Kidney (tissue), 14 donors: ENCODE data around the gene DNAJB1. TPM values are rescaled to one million over a fixed set of nuclear protein-coding genes. Genes with fewer than 3 reads are reported as not detected.

Source experiments
- DNase-seq, 5 donors: peaks; one replicate each; pipeline ENCODE4 v3.0.0-alpha.2; 2013 to 2020
- FAIRE-seq: peaks from 2 replicates; lab custom pipeline; 2012; peaks lifted over from hg19 to GRCh38; lab: Jason Lieb, UNC
- H3K27ac ChIP-seq, 2 donors: one replicate each; pipeline ENCODE4 v1.7.0; 2013; ENCODE audit warnings: low read depth in 2 of 2, low read length in 2 of 2, inconsistent platforms in 1 of 2
- H3K27me3 ChIP-seq: one replicate; pipeline ENCODE4 v1.7.1; 2013; ENCODE audit warnings: low read length, inconsistent platforms; ENCODE audit not compliant: control insufficient read depth, insufficient read depth
- H3K36me3 ChIP-seq, 3 donors: one replicate each; pipeline versions ENCODE4 v1.7.0 to v1.7.1; 2013; ENCODE audit warnings: low read length in 3 of 3, control low read depth in 1 of 3, inconsistent platforms in 1 of 3; ENCODE audit not compliant: insufficient read depth in 3 of 3, control insufficient read depth in 2 of 3
- H3K4me1 ChIP-seq, 3 donors: one replicate each; pipeline versions ENCODE4 v1.7.0 to v1.7.1; 2013; ENCODE audit warnings: low read length in 3 of 3, inconsistent platforms in 1 of 3, low read depth in 1 of 3; ENCODE audit not compliant: control insufficient read depth in 2 of 3, insufficient read depth in 2 of 3
- H3K4me3 ChIP-seq, 3 donors: one replicate each; pipeline versions ENCODE4 v1.7.0 to v1.8.1; 2013; ENCODE audit warnings: low read length in 3 of 3, control low read depth in 1 of 3, inconsistent platforms in 1 of 3
- H3K9ac ChIP-seq, 3 donors: one replicate each; pipeline versions ENCODE4 v1.7.0 to v1.7.1; 2013; ENCODE audit warnings: low read length in 3 of 3, control low read depth in 1 of 3, inconsistent platforms in 1 of 3
- H3K9me3 ChIP-seq, 3 donors: one replicate each; pipeline versions ENCODE4 v1.7.0 to v1.7.1; 2013; ENCODE audit warnings: low read length in 3 of 3, control low read depth in 1 of 3, inconsistent platforms in 1 of 3; ENCODE audit not compliant: control insufficient read depth in 2 of 3, insufficient read depth in 1 of 3
- CTCF ChIP-seq: IDR thresholded peaks from 3 replicates; pipeline ENCODE4 v1.5.1; 2012; ENCODE audit warnings: mild to moderate bottlenecking, moderate library complexity, borderline replicate concordance; ENCODE audit not compliant: insufficient read depth; ENCODE audit errors: extremely low read depth
- intact Hi-C: fragments of 100-400 bp; cut with DNase I; formaldehyde crosslinking; loops from one replicate; pipeline ENCODE4 v1.11.1; 2022
- polyA plus RNA-seq: library from polyadenylated mRNA; stranded (reverse); fragments of 350-450 nt; fragmentation: Illumina TruSeq; extraction: RNeasy Lipid Tissue Mini Kit (QIAGEN cat#74804); gene quantifications from one replicate; pipeline ENCODE4 v1.2.3, GENCODE V29; 2014; ENCODE audit warnings: low read depth, low replicate concordance; ENCODE audit not compliant: insufficient read depth
- total RNA-seq: library from RNA; stranded (reverse); fragmentation: NEBNext Ultra II Directional; extraction: Animal tissue kit (Norgen Biotek cat#: 25700); gene quantifications from one replicate; pipeline ENCODE4 v1.2.1, GENCODE V29; 2021
- donor health status: control.
- donor health status: control.
- donor health status: control.
- donor health status: control.
- donor health status: control.
- donor health status: DM: yes; HTN: yes; CAD: no.
- donor health status: Normal renal cell carcinoma (clear cell type).

Gene DNAJB1
- total and polyA plus RNA-seq, 2 donors from 2014 or later = 77.9 to 122 TPM

- no peak for DNase-seq
- no peak overlapping the region for H3K9ac ChIP-seq
- peaks cover 0 to 25% (median 20%) of the 10 kb centered on the region in 3 donors for H3K4me1 ChIP-seq
- TF ChIP-seq CTCF = no peak
- peak overlapping the region in 1 of 3 donors; percentile 71 for H3K4me3 ChIP-seq
- H3K36me3 ChIP-seq = peaks cover 6 to 22% (median 21%) of the 10 kb centered on the region in 3 donors
- H3K27me3 ChIP-seq = no peaks in the 10 kb centered on the region
- no peak for FAIRE-seq
- H3K27ac ChIP-seq = peak overlapping the region; percentile 98 to 99
- intact Hi-C loops = no loop called here
- no peaks in the 10 kb centered on the region for H3K9me3 ChIP-seq
These were observed 1.2 kb upstream of the DNAJB1 start for GRCh38 chr19:14519245-14519859.

GRCh38 chr19:14517446-14517839, 754 bp downstream of the DNAJB1 start:
- intact Hi-C loops = no loop called here
- TF ChIP-seq CTCF = no peak
- Histone ChIP-seq H3K27ac (peak overlapping the region; percentile 100), H3K4me3 (peak overlapping the region; percentile 77 to 95 (median 86)), H3K9me3 (no peaks in the 10 kb centered on the region), H3K4me1 (peaks cover 0 to 27% (median 22%) of the 10 kb centered on the region in 3 donors), H3K27me3 (no peaks in the 10 kb centered on the region), H3K9ac (peak overlapping the region; percentile 73 to 100 (median 96)), H3K36me3 (peaks cover 6 to 24% (median 22%) of the 10 kb centered on the region in 3 donors)
- DNase-seq (no peak), FAIRE-seq (no peak)

- no peak for DNase-seq
- Histone ChIP-seq H3K27me3 (no peaks in the 10 kb centered on the region), H3K27ac (peak overlapping the region; percentile 100), H3K9ac (peak overlapping the region; percentile 73 to 100 (median 96)), H3K9me3 (no peaks in the 10 kb centered on the region), H3K36me3 (peaks cover 6 to 24% (median 22%) of the 10 kb centered on the region in 3 donors), H3K4me3 (peak overlapping the region; percentile 77 to 95 (median 86)), H3K4me1 (peaks cover 0 to 27% (median 22%) of the 10 kb centered on the region in 3 donors)
- no peak for TF ChIP-seq CTCF
- no peak for FAIRE-seq
- intact Hi-C loops = no loop called here
These were observed 1.3 kb downstream of the DNAJB1 start for GRCh38 chr19:14516746-14517438.
